A549 (cell line): Measurements from ENCODE around the gene JAKMIP1.

Source experiments
- BHLHE40 ChIP-seq: IDR thresholded peaks from 2 replicates; pipeline ENCODE4 v1.6.1; 2012; ENCODE audit warnings: low read depth, low read length, inconsistent platforms
- KDM1A ChIP-seq: fragments of 200-600 bp; sonication (generic); IDR thresholded peaks from 2 replicates; pipeline ENCODE4 v1.6.1; 2016; ENCODE audit warnings: low read depth, mild to moderate bottlenecking
- MYC ChIP-seq: IDR thresholded peaks from 2 replicates; pipeline ENCODE4 v1.6.1; 2012; ENCODE audit warnings: mild to moderate bottlenecking, inconsistent platforms, low read length, improper control_type of control experiment, borderline replicate concordance
- NFE2L2 ChIP-seq: fragments of 150-350 bp; conservative IDR thresholded peaks from 2 replicates; pipeline ENCODE4 v1.6.1; 2014; ENCODE audit warnings: low read length
- RFX5 ChIP-seq: fragments of 450-650 bp; IDR thresholded peaks from 2 replicates; pipeline ENCODE4 v1.7.1; 2014; ENCODE audit warnings: antibody characterized with exemption, mild to moderate bottlenecking, moderate library complexity
- ZNF302 ChIP-seq: fragments of 250-450 bp; sonication (Bioruptor Pico); IDR thresholded peaks from 2 replicates; pipeline ENCODE4 v1.9.0; 2021; ENCODE audit warnings: inconsistent platforms, mild to moderate bottlenecking, moderate library complexity
- TF ChIP-seq, protein P1 (sequence below): fragments of >200 bp; sonication (Bioruptor Twin); formaldehyde crosslinking; IDR thresholded peaks from 3 replicates; pipeline ENCODE4 v1.5.1; 2016
- TF ChIP-seq, protein P2 (sequence below): fragments of 200-600 bp; sonication (generic); IDR thresholded peaks from 2 replicates; pipeline ENCODE4 v1.6.1; 2016; ENCODE audit warnings: antibody characterized with exemption, mild to moderate bottlenecking, moderate library complexity
- TF ChIP-seq, protein P3 (sequence below): fragments of 150-350 bp; IDR thresholded peaks from 2 replicates; pipeline ENCODE4 v1.6.1; 2014; ENCODE audit warnings: low read depth, mild to moderate bottlenecking, low read length

DNA sequence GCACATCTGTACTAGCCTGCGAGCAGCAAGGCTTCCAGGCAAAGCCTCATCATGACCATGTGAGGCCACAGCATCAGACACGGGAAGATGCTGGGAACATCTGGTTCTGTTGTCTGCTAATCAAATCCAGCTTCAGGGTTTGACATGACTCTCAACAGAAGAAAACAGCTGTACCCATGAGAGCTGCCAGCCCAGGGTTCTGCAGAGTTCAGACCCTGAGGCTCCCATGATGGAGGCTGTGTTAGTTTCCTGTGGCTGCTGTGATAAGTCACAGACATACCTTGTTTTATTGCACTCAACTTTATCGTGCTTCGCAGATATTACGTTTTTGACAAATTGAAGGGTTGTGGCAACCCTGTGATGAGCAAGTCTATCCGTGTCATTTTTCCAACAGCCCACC is 37.5 kb downstream of the JAKMIP1 start:
- TF ChIP-seq NFE2L2 (no peak), RFX5 (no peak), ZNF302 (CRISPR knock-in tag) (no peak), BHLHE40 (no peak), MYC (no peak), KDM1A (no peak)
- TF ChIP-seq, protein P1, sequence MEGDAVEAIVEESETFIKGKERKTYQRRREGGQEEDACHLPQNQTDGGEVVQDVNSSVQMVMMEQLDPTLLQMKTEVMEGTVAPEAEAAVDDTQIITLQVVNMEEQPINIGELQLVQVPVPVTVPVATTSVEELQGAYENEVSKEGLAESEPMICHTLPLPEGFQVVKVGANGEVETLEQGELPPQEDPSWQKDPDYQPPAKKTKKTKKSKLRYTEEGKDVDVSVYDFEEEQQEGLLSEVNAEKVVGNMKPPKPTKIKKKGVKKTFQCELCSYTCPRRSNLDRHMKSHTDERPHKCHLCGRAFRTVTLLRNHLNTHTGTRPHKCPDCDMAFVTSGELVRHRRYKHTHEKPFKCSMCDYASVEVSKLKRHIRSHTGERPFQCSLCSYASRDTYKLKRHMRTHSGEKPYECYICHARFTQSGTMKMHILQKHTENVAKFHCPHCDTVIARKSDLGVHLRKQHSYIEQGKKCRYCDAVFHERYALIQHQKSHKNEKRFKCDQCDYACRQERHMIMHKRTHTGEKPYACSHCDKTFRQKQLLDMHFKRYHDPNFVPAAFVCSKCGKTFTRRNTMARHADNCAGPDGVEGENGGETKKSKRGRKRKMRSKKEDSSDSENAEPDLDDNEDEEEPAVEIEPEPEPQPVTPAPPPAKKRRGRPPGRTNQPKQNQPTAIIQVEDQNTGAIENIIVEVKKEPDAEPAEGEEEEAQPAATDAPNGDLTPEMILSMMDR: no peak
- TF ChIP-seq, protein P2, sequence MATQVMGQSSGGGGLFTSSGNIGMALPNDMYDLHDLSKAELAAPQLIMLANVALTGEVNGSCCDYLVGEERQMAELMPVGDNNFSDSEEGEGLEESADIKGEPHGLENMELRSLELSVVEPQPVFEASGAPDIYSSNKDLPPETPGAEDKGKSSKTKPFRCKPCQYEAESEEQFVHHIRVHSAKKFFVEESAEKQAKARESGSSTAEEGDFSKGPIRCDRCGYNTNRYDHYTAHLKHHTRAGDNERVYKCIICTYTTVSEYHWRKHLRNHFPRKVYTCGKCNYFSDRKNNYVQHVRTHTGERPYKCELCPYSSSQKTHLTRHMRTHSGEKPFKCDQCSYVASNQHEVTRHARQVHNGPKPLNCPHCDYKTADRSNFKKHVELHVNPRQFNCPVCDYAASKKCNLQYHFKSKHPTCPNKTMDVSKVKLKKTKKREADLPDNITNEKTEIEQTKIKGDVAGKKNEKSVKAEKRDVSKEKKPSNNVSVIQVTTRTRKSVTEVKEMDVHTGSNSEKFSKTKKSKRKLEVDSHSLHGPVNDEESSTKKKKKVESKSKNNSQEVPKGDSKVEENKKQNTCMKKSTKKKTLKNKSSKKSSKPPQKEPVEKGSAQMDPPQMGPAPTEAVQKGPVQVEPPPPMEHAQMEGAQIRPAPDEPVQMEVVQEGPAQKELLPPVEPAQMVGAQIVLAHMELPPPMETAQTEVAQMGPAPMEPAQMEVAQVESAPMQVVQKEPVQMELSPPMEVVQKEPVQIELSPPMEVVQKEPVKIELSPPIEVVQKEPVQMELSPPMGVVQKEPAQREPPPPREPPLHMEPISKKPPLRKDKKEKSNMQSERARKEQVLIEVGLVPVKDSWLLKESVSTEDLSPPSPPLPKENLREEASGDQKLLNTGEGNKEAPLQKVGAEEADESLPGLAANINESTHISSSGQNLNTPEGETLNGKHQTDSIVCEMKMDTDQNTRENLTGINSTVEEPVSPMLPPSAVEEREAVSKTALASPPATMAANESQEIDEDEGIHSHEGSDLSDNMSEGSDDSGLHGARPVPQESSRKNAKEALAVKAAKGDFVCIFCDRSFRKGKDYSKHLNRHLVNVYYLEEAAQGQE: no peak
- TF ChIP-seq, protein P3, sequence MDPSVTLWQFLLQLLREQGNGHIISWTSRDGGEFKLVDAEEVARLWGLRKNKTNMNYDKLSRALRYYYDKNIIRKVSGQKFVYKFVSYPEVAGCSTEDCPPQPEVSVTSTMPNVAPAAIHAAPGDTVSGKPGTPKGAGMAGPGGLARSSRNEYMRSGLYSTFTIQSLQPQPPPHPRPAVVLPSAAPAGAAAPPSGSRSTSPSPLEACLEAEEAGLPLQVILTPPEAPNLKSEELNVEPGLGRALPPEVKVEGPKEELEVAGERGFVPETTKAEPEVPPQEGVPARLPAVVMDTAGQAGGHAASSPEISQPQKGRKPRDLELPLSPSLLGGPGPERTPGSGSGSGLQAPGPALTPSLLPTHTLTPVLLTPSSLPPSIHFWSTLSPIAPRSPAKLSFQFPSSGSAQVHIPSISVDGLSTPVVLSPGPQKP: no peak
